PC-3 (cell line): ENCODE results near the gene RYR2. TPM values are rescaled to one million over a fixed set of nuclear protein-coding genes. Genes with fewer than 3 reads are reported as not detected.

Source experiments
- ATAC-seq: fragments of 200-7000 bp; cut with Tn5 transposase; 2 replicates; pipeline ENCODE4 v1.9.1; 2020; ENCODE audit warnings: mild to moderate bottlenecking, moderate library complexity
- BruUV-seq: library from RNA; stranded (reverse); fragments of 400-500 nt; replicated peaks from 2 replicates; lab custom pipeline; 2021; lab: Mats Ljungman, UMichigan
- CTCF ChIA-PET: fragments of 300-600 bp; sonication (Branson Sonifier 250); formaldehyde crosslinking; loops from one replicate; lab custom pipeline; 2022; ENCODE audit warnings: antibody characterized with exemption; lab: Charles Lee
- POLR2A ChIA-PET: fragments of 300-600 bp; sonication (Branson Sonifier 250); formaldehyde crosslinking; loops from one replicate; lab custom pipeline; 2022; ENCODE audit warnings: antibody characterized with exemption; ENCODE audit not compliant: unreplicated experiment; lab: Charles Lee
- DNase-seq: peaks from one replicate; pipeline ENCODE4 v3.0.0-alpha.2; 2015
- H2AFZ ChIP-seq: fragments of 300-600 bp; sonication (generic); 2 replicates; pipeline ENCODE4 v1.6.0; 2016; ENCODE audit warnings: antibody characterized with exemption, low read length
- H3F3A ChIP-seq: fragments of 300-600 bp; sonication (generic); one replicate; pipeline ENCODE4 v1.6.0; 2017; ENCODE audit warnings: antibody characterized with exemption, low read length, control low read depth, mild to moderate bottlenecking; ENCODE audit not compliant: unreplicated experiment
- H3K27ac ChIP-seq: fragments of 300-600 bp; sonication (generic); 2 replicates; pipeline ENCODE4 v1.5.1; 2016; ENCODE audit warnings: mild to moderate bottlenecking, low read length
- H3K27me3 ChIP-seq: fragments of 300-600 bp; sonication (generic); 2 replicates; pipeline ENCODE4 v1.6.1; 2016; ENCODE audit warnings: low read length, mixed read lengths
- H3K36me3 ChIP-seq: fragments of 300-600 bp; sonication (generic); 2 replicates; pipeline ENCODE4 v1.6.1; 2016; ENCODE audit warnings: low read depth, mixed run types, low read length, mixed read lengths
- H3K4me1 ChIP-seq: fragments of 300-600 bp; sonication (generic); 2 replicates; pipeline ENCODE4 v1.5.1; 2016; ENCODE audit warnings: low read length; ENCODE audit not compliant: insufficient read depth
- H3K4me2 ChIP-seq: fragments of 300-600 bp; sonication (generic); 2 replicates; pipeline ENCODE4 v1.6.0; 2016; ENCODE audit warnings: low read length
- H3K4me3 ChIP-seq: fragments of 300-600 bp; sonication (generic); 2 replicates; pipeline ENCODE4 v1.5.1; 2016; ENCODE audit warnings: mild to moderate bottlenecking, low read length, mixed read lengths
- H3K79me2 ChIP-seq: fragments of 300-600 bp; sonication (generic); 2 replicates; pipeline ENCODE4 v1.6.1; 2017; ENCODE audit warnings: low read length, mixed read lengths
- H3K9ac ChIP-seq: fragments of 300-600 bp; sonication (generic); 2 replicates; pipeline ENCODE4 v1.6.0; 2016; ENCODE audit warnings: mild to moderate bottlenecking, low read length
- H3K9me2 ChIP-seq: fragments of 300-600 bp; sonication (generic); replicated peaks from 2 replicates; pipeline ENCODE4 v1.6.1; 2016; ENCODE audit warnings: mixed run types, low read length, mixed read lengths
- H3K9me3 ChIP-seq: fragments of 300-600 bp; sonication (generic); 2 replicates; pipeline ENCODE4 v1.6.1; 2016; ENCODE audit warnings: low read length, mixed read lengths
- H4K20me1 ChIP-seq: fragments of 300-600 bp; sonication (generic); 2 replicates; pipeline ENCODE4 v1.6.1; 2016; ENCODE audit warnings: low read length, mixed read lengths
- EZH2 ChIP-seq: fragments of 300-600 bp; sonication (generic); IDR thresholded peaks from one replicate; pipeline ENCODE4 v1.6.1; 2017; ENCODE audit warnings: antibody characterized with exemption, mild to moderate bottlenecking, low read length; ENCODE audit not compliant: unreplicated experiment
- EZH2phosphoT487 ChIP-seq: fragments of 300-600 bp; sonication (generic); IDR thresholded peaks from 2 replicates; pipeline ENCODE4 v1.6.1; 2018; ENCODE audit warnings: mild to moderate bottlenecking, antibody characterized with exemption, low read length, borderline replicate concordance
- intact Hi-C: fragments of 100-400 bp; cut with micrococcal nuclease; formaldehyde crosslinking; loops from 2 replicates; pipeline ENCODE4 v1.9.0; 2023
- total RNA-seq: library from RNA; depleted of rRNA; stranded (reverse); fragments of >200 nt; gene quantifications from 2 replicates; pipeline ENCODE4 v1.2.3, GENCODE V29; 2014
- TF ChIP-seq, protein P1 (sequence below): fragments of 300-600 bp; sonication (generic); conservative IDR thresholded peaks from 2 replicates; pipeline ENCODE4 v1.5.1; 2017; ENCODE audit warnings: antibody characterized with exemption, low read depth, mild to moderate bottlenecking, low read length

The RYR2 gene
- total RNA-seq, 1 experiment from 2014 or later, result not detected

GRCh38 chr1:237416924-237417655 is 375.1 kb downstream of the RYR2 start:
- no TSS peak for BruUV-seq
- CTCF ChIA-PET, result no interaction called here

DNA sequence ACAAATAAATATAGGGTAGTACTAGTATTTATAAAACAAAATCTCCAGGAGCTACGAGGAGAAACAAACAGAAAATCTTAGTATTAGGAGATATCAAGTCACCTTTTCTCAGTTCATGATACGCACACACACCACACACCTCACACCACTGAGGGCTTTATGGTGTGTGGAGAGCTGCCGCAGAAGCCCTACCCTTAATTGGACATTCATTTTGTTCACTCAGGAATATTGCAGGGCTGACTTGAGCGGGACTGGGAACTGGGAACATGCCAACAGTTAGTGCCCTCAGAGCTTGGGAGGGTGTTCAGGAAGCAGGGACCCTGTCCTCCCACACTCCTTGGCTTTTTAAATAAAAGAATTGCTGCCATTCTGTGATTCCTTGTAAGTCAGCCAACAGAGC is 386.8 kb downstream of the RYR2 start:
- Histone ChIP-seq H3K27me3 (no peaks in the 10 kb centered on the region), H3K9me3 (no peaks in the 10 kb centered on the region), H4K20me1 (no peaks in the 10 kb centered on the region), H3K36me3 (no peaks in the 10 kb centered on the region), H3F3A (no peaks in the 10 kb centered on the region), H3K79me2 (no peaks in the 10 kb centered on the region), H3K4me1 (no peaks in the 10 kb centered on the region), H3K9me2 (no peaks in the 10 kb centered on the region), H3K4me2 (no peak overlapping the region), H2AFZ (no peak overlapping the region), H3K4me3 (no peak overlapping the region), H3K9ac (no peak overlapping the region), H3K27ac (no peak overlapping the region)
- intact Hi-C loops, result no loop called here
- no peak for ATAC-seq
- ChIA-PET POLR2A (no interaction called here), CTCF (no interaction called here)
- no peak for DNase-seq
- no peak for TF ChIP-seq EZH2phosphoT487
- no peak for TF ChIP-seq EZH2
- TF ChIP-seq, protein P1, sequence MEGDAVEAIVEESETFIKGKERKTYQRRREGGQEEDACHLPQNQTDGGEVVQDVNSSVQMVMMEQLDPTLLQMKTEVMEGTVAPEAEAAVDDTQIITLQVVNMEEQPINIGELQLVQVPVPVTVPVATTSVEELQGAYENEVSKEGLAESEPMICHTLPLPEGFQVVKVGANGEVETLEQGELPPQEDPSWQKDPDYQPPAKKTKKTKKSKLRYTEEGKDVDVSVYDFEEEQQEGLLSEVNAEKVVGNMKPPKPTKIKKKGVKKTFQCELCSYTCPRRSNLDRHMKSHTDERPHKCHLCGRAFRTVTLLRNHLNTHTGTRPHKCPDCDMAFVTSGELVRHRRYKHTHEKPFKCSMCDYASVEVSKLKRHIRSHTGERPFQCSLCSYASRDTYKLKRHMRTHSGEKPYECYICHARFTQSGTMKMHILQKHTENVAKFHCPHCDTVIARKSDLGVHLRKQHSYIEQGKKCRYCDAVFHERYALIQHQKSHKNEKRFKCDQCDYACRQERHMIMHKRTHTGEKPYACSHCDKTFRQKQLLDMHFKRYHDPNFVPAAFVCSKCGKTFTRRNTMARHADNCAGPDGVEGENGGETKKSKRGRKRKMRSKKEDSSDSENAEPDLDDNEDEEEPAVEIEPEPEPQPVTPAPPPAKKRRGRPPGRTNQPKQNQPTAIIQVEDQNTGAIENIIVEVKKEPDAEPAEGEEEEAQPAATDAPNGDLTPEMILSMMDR, result no peak
- BruUV-seq, result no TSS peak

More at GRCh38 chr1:237416924-237417655, 375.1 kb downstream of the RYR2 start:
- no peaks in the 10 kb centered on the region for H3K79me2 ChIP-seq
- POLR2A ChIA-PET, result no interaction called here
- no peak for TF ChIP-seq EZH2
- no peak for TF ChIP-seq EZH2phosphoT487
- TF ChIP-seq, protein P1, result no peak
- no peak for DNase-seq
- H3F3A ChIP-seq, result no peaks in the 10 kb centered on the region
- H4K20me1 ChIP-seq, result no peaks in the 10 kb centered on the region
- no peaks in the 10 kb centered on the region for H3K36me3 ChIP-seq
- no peak overlapping the region for H3K4me2 ChIP-seq
- H3K9me2 ChIP-seq, result no peaks in the 10 kb centered on the region
- H3K27me3 ChIP-seq, result no peaks in the 10 kb centered on the region
- intact Hi-C loops, result no loop called here
- ATAC-seq, result no peak
- no peak overlapping the region for H3K27ac ChIP-seq
- H3K4me1 ChIP-seq, result no peaks in the 10 kb centered on the region
- H3K9ac ChIP-seq, result no peak overlapping the region
- H3K4me3 ChIP-seq, result no peak overlapping the region
- no peak overlapping the region for H2AFZ ChIP-seq
- H3K9me3 ChIP-seq, result no peaks in the 10 kb centered on the region

DNA sequence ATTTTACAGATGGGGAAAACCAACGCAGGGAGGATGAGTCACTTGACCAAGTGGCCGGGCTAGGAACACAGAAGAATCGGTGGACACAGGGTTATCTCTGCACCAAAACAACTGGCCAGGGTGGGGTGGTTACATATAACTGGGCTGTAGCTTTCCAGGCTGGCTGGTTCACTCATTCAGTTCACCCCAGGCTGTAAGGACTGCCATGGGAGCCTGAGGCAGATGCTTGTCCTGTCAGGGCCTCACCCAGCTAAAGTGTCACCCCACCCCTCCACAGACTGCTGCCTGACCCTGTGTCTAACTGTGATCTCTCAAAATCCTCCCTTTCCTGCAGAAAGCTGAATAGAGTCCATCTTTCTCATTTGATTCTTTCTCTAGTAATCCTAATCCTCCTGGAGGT is 387.3 kb downstream of the RYR2 start:
- Histone ChIP-seq H3K27ac (no peak overlapping the region), H3F3A (no peaks in the 10 kb centered on the region), H3K4me3 (no peak overlapping the region), H3K4me1 (no peaks in the 10 kb centered on the region), H2AFZ (no peak overlapping the region), H3K9me3 (no peaks in the 10 kb centered on the region), H3K36me3 (no peaks in the 10 kb centered on the region), H3K9me2 (no peaks in the 10 kb centered on the region), H3K27me3 (no peaks in the 10 kb centered on the region), H3K79me2 (no peaks in the 10 kb centered on the region), H3K4me2 (no peak overlapping the region), H4K20me1 (no peaks in the 10 kb centered on the region), H3K9ac (no peak overlapping the region)
- intact Hi-C loops, result no loop called here
- ATAC-seq, result no peak
- TF ChIP-seq, protein P1, result no peak
- TF ChIP-seq EZH2 (no peak), EZH2phosphoT487 (no peak)
- BruUV-seq, result no TSS peak
- POLR2A ChIA-PET, result no interaction called here
- no peak for DNase-seq
- CTCF ChIA-PET, result no interaction called here
